C4-2B (cell line): Measurements from ENCODE around the gene INPPL1.
A peak's percentile ranks its signal among the peaks of the same experiment; 100 is the strongest.

Source experiments
- H3K27ac ChIP-seq: fragments of 450-650 bp; 2 replicates; pipeline ENCODE4 v1.5.1; 2017
- CTCF ChIP-seq: fragments of 450-650 bp; conservative IDR thresholded peaks from 2 replicates; pipeline ENCODE4 v1.5.1; 2017; ENCODE audit warnings: mild to moderate bottlenecking
- ZFX ChIP-seq: fragments of 450-650 bp; IDR thresholded peaks from 2 replicates; pipeline ENCODE4 v1.6.1; 2017

Gene INPPL1

DNA sequence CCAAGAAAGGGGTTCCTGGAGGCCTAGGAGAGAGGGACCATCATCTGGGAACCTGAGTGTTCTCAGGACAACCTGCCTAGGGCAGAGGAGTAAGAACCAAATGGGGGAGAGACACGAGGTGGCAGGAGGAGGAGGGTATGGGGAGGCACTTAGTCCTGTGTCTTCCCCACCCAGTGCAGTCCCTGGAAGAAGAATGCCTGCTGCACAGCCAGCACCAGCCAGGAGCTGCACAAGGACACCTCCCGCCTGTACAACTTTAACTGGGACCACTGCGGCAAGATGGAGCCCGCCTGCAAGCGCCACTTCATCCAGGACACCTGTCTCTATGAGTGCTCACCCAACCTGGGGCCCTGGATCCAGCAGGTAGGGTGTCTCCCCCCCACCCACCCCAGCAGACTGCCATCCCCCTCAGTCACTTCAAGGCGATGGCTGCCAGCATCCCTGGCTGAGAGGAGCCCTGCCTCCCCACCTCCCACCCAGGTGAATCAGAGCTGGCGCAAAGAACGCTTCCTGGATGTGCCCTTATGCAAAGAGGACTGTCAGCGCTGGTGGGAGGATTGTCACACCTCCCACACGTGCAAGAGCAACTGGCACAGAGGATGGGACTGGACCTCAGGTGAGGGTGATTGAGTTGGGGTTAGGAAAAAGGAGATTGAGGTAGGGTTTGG, 3.7 kb upstream of the INPPL1 start:
- TF ChIP-seq ZFX (no peak), CTCF (no peak)
- H3K27ac ChIP-seq, result no peak overlapping the region

DNA sequence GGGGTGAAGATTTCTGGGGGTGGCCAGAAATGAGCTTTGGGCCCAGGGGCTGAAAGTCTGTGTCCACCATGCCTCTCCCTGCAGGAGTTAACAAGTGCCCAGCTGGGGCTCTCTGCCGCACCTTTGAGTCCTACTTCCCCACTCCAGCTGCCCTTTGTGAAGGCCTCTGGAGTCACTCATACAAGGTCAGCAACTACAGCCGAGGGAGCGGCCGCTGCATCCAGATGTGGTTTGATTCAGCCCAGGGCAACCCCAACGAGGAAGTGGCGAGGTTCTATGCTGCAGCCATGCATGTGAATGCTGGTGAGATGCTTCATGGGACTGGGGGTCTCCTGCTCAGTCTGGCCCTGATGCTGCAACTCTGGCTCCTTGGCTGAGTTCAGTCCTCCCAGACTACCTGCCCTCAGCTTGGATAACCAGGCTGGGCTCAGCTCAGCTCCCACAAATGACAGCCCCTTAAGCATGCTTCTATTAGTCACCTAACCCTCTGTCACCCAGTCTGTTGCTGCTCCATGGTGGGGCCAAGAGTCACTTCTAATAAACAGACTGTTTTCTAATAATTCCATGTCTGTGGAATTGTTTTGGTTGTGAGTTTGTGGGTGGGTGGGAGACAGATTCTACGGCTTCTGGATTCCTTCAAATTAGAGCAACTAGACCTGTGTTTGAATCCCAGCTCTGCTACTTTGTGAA, 3.0 kb upstream of the INPPL1 start:
- no peak overlapping the region for H3K27ac ChIP-seq
- TF ChIP-seq CTCF (no peak), ZFX (no peak)

DNA sequence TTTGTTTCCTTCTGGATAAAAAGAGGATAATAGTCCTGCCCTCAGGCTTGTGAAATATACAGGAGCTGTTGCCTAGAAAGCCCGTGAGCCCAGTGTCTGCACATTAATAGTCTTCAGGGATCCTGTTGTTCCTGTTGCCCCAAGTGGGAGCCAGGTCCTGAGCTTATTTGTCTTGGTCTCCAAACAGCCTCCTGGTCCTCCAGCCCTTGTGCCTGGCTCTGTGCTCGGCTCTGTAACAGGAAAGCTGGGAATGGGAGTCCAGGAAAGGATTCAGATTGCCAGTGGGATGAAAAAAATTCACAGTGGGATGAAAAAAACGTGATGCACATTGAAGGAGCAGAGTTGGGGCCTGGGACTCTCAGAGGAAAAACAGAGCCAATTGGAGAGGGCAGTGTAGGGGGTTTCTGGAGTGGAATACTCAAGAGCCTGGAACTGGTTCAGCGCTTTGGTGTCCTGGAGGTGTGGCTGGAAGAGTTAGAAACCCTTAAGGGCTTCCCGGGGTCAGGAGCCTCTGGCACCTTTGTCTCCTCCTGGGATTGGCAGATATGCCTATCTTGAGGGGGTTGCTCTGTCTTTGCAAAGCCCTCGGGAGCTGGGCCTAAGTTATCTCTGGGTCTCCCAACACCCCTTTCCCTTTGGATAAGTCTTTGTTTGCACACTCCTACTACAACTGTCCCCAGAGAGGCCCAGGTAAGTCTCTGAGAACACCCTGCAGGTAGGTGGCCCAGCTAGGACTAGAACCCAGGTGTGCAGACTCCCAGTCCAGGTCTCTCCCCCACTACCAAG, 2.3 kb upstream of the INPPL1 start:
- TF ChIP-seq ZFX (peak; percentile 17; the same call in 1 of the 2 replicates), CTCF (no peak)
- H3K27ac ChIP-seq, result peak overlapping the region; percentile 96

GRCh38 chr11:72222907-72223614, 1.5 kb upstream of the INPPL1 start:
- no peak for TF ChIP-seq ZFX
- TF ChIP-seq CTCF, result no peak
- H3K27ac ChIP-seq, result peak overlapping the region; percentile 96

- H3K27ac ChIP-seq, result peak overlapping the region; percentile 96
- TF ChIP-seq ZFX (0 out of 2 replicates have a peak, but pooled peaks have one; percentile 6), CTCF (no peak)
Measured at GRCh38 chr11:72223615-72224563, 678 bp upstream of the INPPL1 start.

DNA sequence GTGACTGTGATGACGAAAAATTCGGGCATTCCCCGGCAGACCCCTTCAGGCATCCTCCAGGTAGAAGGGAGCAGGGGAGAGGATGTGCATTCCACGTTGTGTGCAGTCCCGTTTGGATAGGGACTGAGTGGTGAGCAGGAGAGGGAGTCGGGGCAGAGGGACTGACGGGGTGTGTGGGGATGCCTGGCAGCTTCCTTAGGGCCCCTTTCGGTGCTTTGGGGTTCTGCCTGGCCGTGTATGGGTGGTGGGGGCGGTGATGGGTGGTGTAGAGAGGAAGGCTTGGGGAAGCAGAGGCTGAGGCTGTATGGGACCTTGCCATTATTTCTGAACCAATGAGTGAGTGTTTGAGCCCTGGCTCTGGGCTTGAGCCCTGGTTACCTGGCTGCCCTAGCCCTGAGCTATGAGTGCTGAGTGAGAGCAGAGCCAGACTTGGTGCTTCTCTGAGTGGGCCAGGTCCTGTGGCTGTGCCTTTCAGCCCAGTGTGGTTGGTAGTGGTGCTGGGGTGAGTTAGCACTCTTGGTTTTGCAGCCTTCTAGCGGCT, 914 bp downstream of the INPPL1 start:
- no peak for TF ChIP-seq CTCF
- TF ChIP-seq ZFX, result no peak
- peak overlapping the region; percentile 96 for H3K27ac ChIP-seq
